Activated gamma-delta T cell treated with Interleukin-2 at 50 U/mL for 16 hours (primary cell): ENCODE results near the gene RTL1.

Source experiments
- DNase-seq: peaks from one replicate; pipeline ENCODE4 v3.0.0-alpha.2; 2020

Gene RTL1

GRCh38 chr14:100881211-100882025, 22.1 kb downstream of the RTL1 start:
- DNase-seq: no peak

GRCh38 chr14:100880271-100881101, 23.0 kb downstream of the RTL1 start:
- DNase-seq: no peak

GRCh38 chr14:100879782-100880181, 23.7 kb downstream of the RTL1 start:
- no peak for DNase-seq

GRCh38 chr14:100879194-100879593, 24.3 kb downstream of the RTL1 start:
- no peak for DNase-seq

- no peak for DNase-seq
These were observed 25.0 kb downstream of the RTL1 start for GRCh38 chr14:100878271-100879146.

- DNase-seq: no peak
These were observed 27.5 kb downstream of the RTL1 start for GRCh38 chr14:100875861-100876590.

- DNase-seq: no peak
These were observed 28.4 kb downstream of the RTL1 start for GRCh38 chr14:100875126-100875525.

- no peak for DNase-seq
These were observed 29.0 kb downstream of the RTL1 start for GRCh38 chr14:100874411-100875091.

- DNase-seq: no peak
These were observed 29.5 kb downstream of the RTL1 start for GRCh38 chr14:100874051-100874410.

GRCh38 chr14:100873096-100873482, 30.4 kb downstream of the RTL1 start:
- DNase-seq: no peak

GRCh38 chr14:100872259-100873095, 31.0 kb downstream of the RTL1 start:
- no peak for DNase-seq

- DNase-seq: no peak
These were observed 32.0 kb downstream of the RTL1 start for GRCh38 chr14:100871234-100872186.

- no peak for DNase-seq
These were observed 34.7 kb downstream of the RTL1 start for GRCh38 chr14:100868621-100869370.

- DNase-seq: no peak
These were observed 35.7 kb downstream of the RTL1 start for GRCh38 chr14:100867631-100868315.

- no peak for DNase-seq
These were observed 36.6 kb downstream of the RTL1 start for GRCh38 chr14:100866666-100867630.

GRCh38 chr14:100865682-100866591, 37.6 kb downstream of the RTL1 start:
- DNase-seq: no peak
